Measurements from ENCODE around the gene TMEM120B.

Gene TMEM120B

GRCh38 chr12:121769831-121770301, 57.3 kb downstream of the TMEM120B start:
- peaks cover 0 to 19% (median 5%) of the 10 kb centered on the region in 11 experiments; a peak in 6 of 22 replicates for H3K36me3 ChIP-seq

GRCh38 chr12:121770388-121770787, 57.8 kb downstream of the TMEM120B start:
- no peaks in the 10 kb centered on the region; a peak in 2 of 22 replicates for H4K20me1 ChIP-seq
- no peak for TF ChIP-seq Cebpa-rat (IDR thresholded peaks at IDR 0.05)
- H3K9ac ChIP-seq = peak overlapping the region in 9 of 11 experiments; percentile 1 to 67 (median 34); a peak in 13 of 22 replicates
- H3K27ac ChIP-seq = peak overlapping the region in 8 of 11 experiments; percentile 19 to 70 (median 54); a peak in 16 of 22 replicates
- H3K27me3 ChIP-seq = no peaks in the 10 kb centered on the region
- H3K9me3 ChIP-seq (replicated peaks in 1 of 11) = no peaks in the 10 kb centered on the region
- H3K4me1 ChIP-seq = peaks cover 20 to 76% (median 67%) of the 10 kb centered on the region in 10 experiments; a peak in 19 of 20 replicates
- H3K4me3 ChIP-seq = no peak overlapping the region
- H3K36me3 ChIP-seq = peaks cover 0 to 13% (median 4%) of the 10 kb centered on the region in 11 experiments; a peak in 5 of 22 replicates
- H3K4me2 ChIP-seq = peak overlapping the region; percentile 15 to 76 (median 66)

More at GRCh38 chr12:121769831-121770301, 57.3 kb downstream of the TMEM120B start:
- Histone ChIP-seq H3K9me3 (replicated peaks in 1 of 11) (no peaks in the 10 kb centered on the region), H3K9ac (peak overlapping the region in 9 of 11 experiments; percentile 1 to 67 (median 34); a peak in 13 of 22 replicates), H4K20me1 (no peaks in the 10 kb centered on the region; a peak in 2 of 22 replicates), H3K4me3 (no peak overlapping the region), H3K27ac (peak overlapping the region in 8 of 11 experiments; percentile 19 to 70 (median 54); a peak in 16 of 22 replicates), H3K27me3 (no peaks in the 10 kb centered on the region), H3K4me1 (peaks cover 20 to 73% (median 66%) of the 10 kb centered on the region in 10 experiments; a peak in 19 of 20 replicates), H3K4me2 (peak overlapping the region; percentile 15 to 76 (median 66))
- no peak for TF ChIP-seq Cebpa-rat (IDR thresholded peaks at IDR 0.05)

DNA sequence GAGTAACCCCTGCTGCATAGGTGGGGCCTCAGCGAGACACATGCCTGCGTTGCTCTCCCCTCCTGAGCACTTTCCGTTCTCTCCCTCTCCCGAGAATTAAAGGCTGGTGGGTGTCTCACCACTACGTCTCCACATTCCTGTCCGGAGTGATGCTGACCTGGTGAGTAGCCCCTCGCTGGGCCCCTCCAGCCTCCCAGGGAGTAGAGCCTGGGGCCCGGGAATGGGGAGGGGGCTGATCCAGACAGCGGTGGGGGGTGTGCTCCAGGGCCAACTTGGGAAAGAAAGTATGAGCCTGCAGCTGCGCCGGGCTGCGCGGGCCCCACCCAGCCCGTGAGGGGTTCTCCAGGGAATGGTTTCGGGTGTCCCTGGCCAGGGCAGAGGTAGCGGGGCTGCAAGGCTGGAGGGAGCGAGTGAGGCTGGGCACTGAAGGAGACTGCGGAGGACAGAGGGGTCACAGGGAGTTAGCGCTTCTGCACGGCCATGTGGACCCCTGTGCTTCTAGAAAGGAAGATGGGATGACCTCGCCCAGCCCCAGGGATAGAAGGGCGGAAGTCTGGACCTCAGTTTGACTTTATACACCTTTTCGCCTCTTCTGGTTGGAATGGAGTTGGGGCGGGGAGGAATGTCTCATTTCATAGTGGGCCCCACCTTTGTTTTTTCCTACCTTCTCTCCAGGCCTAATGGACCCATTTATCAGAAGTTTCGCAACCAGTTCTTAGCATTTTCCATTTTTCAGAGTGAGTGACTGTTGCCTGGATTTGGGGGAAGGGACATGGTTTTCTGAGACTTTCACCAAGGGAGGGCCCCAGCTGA, 58.5 kb downstream of the TMEM120B start:
- H3K9me3 ChIP-seq (replicated peaks in 1 of 11) = no peaks in the 10 kb centered on the region
- TF ChIP-seq Cebpa-rat (IDR thresholded peaks at IDR 0.05) = 0 out of 22 replicates have a peak, but pooled peaks of 1 of the 11 experiments have one; percentile 29
- no peaks in the 10 kb centered on the region for H3K27me3 ChIP-seq
- peak overlapping the region in 6 of 11 experiments; percentile 1 to 67 (median 56); a peak in 7 of 22 replicates for H3K9ac ChIP-seq
- no peak overlapping the region for H3K4me3 ChIP-seq
- peaks cover 24 to 79% (median 70%) of the 10 kb centered on the region in 10 experiments; a peak in 19 of 20 replicates for H3K4me1 ChIP-seq
- peak overlapping the region in 9 of 11 experiments; percentile 54 to 76 (median 69); a peak in 15 of 22 replicates for H3K4me2 ChIP-seq
- H3K27ac ChIP-seq = peak overlapping the region in 7 of 11 experiments; percentile 19 to 70 (median 64); a peak in 10 of 22 replicates
- peaks cover 0 to 7% (median 1%) of the 10 kb centered on the region in 11 experiments; a peak in 5 of 22 replicates for H3K36me3 ChIP-seq
- H4K20me1 ChIP-seq = no peaks in the 10 kb centered on the region; a peak in 2 of 22 replicates

GRCh38 chr12:121773011-121773777, 60.6 kb downstream of the TMEM120B start:
- no peaks in the 10 kb centered on the region for H3K27me3 ChIP-seq
- H3K27ac ChIP-seq = peak overlapping the region in 1 of 11 experiments; percentile 35; a peak in 1 of 22 replicates
- peaks cover 0 to 16% (median 8%) of the 10 kb centered on the region in 11 experiments; a peak in 12 of 22 replicates for H3K36me3 ChIP-seq
- H3K4me3 ChIP-seq = no peak overlapping the region
- H3K4me2 ChIP-seq = peak overlapping the region; percentile 2 to 51 (median 29); a peak in 17 of 22 replicates
- peak overlapping the region in 4 of 11 experiments; percentile 9 to 44 (median 24); a peak in 2 of 22 replicates for H3K9ac ChIP-seq
- peaks cover 28 to 63% (median 54%) of the 10 kb centered on the region in 10 experiments; a peak in 19 of 20 replicates for H3K4me1 ChIP-seq
- no peak for TF ChIP-seq Cebpa-rat (IDR thresholded peaks at IDR 0.05)
- no peaks in the 10 kb centered on the region for H3K9me3 ChIP-seq (replicated peaks in 1 of 11)
- H4K20me1 ChIP-seq = peaks cover 0 to 7% (median 0%) of the 10 kb centered on the region in 11 experiments; a peak in 2 of 22 replicates

GRCh38 chr12:121774968-121775474, 62.5 kb downstream of the TMEM120B start:
- TF ChIP-seq Cebpa-rat (IDR thresholded peaks at IDR 0.05) = no peak
- H3K4me2 ChIP-seq = peak overlapping the region in 6 of 11 experiments; percentile 31 to 46 (median 41); a peak in 7 of 22 replicates
- peak overlapping the region in 5 of 11 experiments; percentile 12 to 65 (median 57); a peak in 6 of 22 replicates for H3K27ac ChIP-seq
- no peaks in the 10 kb centered on the region for H3K9me3 ChIP-seq (replicated peaks in 1 of 11)
- H3K9ac ChIP-seq = peak overlapping the region in 7 of 11 experiments; percentile 7 to 62 (median 38); a peak in 11 of 22 replicates
- H3K4me1 ChIP-seq = peaks cover 22 to 61% (median 53%) of the 10 kb centered on the region in 10 experiments; a peak in 19 of 20 replicates
- H3K36me3 ChIP-seq = peaks cover 16 to 32% (median 24%) of the 10 kb centered on the region in 11 experiments; a peak in 20 of 22 replicates
- H3K4me3 ChIP-seq = no peak overlapping the region
- peaks cover 0 to 19% (median 0%) of the 10 kb centered on the region in 11 experiments; a peak in 5 of 22 replicates for H4K20me1 ChIP-seq
- no peaks in the 10 kb centered on the region for H3K27me3 ChIP-seq

GRCh38 chr12:121775501-121775900, 62.9 kb downstream of the TMEM120B start:
- Histone ChIP-seq H3K4me1 (peaks cover 17 to 58% (median 52%) of the 10 kb centered on the region in 10 experiments; a peak in 18 of 20 replicates), H3K4me3 (no peak overlapping the region), H3K9me3 (replicated peaks in 1 of 11) (no peaks in the 10 kb centered on the region), H4K20me1 (peaks cover 0 to 22% (median under 1%) of the 10 kb centered on the region in 11 experiments; a peak in 8 of 22 replicates), H3K27ac (peak overlapping the region in 7 of 11 experiments; percentile 3 to 65 (median 41); a peak in 10 of 22 replicates), H3K4me2 (peak overlapping the region in 9 of 11 experiments; percentile 1 to 46 (median 41); a peak in 13 of 22 replicates), H3K27me3 (no peaks in the 10 kb centered on the region), H3K9ac (peak overlapping the region in 8 of 11 experiments; percentile 7 to 62 (median 38); a peak in 12 of 22 replicates), H3K36me3 (peaks cover 21 to 37% (median 28%) of the 10 kb centered on the region in 11 experiments)
- no peak for TF ChIP-seq Cebpa-rat (IDR thresholded peaks at IDR 0.05)

DNA sequence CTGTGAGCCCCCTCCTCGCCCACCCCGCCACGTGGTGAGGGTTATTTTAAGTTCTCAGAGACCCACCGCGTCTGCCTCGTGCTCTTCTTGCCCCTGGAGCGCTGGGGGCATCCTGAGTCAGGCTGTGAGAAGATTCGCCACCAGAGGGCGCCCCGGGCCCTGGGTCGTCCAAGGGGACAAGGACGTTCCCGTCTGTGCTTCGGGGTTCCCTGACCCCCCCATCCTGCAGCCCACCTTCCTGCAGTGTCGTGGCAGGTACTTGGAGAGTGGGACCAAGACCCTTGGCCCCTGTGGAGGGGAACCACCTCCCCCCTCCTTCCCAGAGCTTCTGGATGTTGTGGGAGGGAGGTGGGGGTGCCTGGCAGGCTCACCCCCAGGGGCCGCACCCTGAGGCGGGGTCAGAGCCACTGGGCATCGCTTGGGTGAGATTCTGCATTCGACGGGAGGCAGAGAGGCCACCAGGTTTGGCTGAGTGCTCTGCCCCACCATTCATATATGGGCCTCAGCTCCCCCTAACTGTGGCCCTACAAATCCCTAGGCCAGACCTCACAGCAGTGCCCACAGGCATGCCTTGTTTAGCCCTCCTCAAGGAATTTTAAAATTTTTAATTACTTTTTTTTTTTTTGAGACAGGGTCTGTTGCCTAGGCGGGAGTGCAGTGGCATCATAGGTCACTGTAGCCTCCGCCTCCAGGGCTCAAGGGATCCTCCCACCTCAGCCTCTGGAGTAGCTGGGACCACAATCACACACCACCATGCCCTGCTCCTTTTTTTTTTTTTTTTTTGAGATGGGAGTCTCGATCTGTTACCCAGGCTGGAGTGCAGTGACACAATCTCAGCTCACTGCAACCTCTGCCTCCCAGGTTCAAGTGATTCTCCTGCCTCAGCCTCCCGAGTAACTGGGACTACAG, 63.9 kb downstream of the TMEM120B start:
- Histone ChIP-seq H4K20me1 (peaks cover 6 to 31% (median 9%) of the 10 kb centered on the region in 11 experiments; a peak in 18 of 22 replicates), H3K27ac (peak overlapping the region in 6 of 11 experiments; percentile 3 to 65 (median 49); a peak in 11 of 22 replicates), H3K9ac (peak overlapping the region in 9 of 11 experiments; percentile 1 to 62 (median 36); a peak in 11 of 22 replicates), H3K9me3 (replicated peaks in 1 of 11) (no peaks in the 10 kb centered on the region), H3K4me3 (no peak overlapping the region), H3K4me2 (peak overlapping the region; percentile 1 to 67 (median 41); a peak in 19 of 22 replicates), H3K4me1 (peaks cover 25 to 59% (median 53%) of the 10 kb centered on the region in 10 experiments), H3K27me3 (no peaks in the 10 kb centered on the region), H3K36me3 (peaks cover 27 to 45% (median 35%) of the 10 kb centered on the region in 11 experiments)
- no peak for TF ChIP-seq Cebpa-rat (IDR thresholded peaks at IDR 0.05)

Data from BLaER1 treated with 17β-estradiol and CSF1 and Interleukin-3, amounts not matched to agents 10 nM and 100 nM (cell line).